MM.1S (cell line): ENCODE results near the gene C16orf89.

Source experiments
- EZH2 ChIP-seq: fragments of 300-600 bp; sonication (generic); optimal IDR thresholded peaks from 2 replicates; pipeline ENCODE3; 2017; ENCODE audit warnings: low read depth, mild to moderate bottlenecking, antibody characterized with exemption, low read length, mixed read lengths
- TF ChIP-seq, protein P1 (sequence below): fragments of 300-600 bp; sonication (generic); IDR thresholded peaks from 2 replicates; pipeline ENCODE4 v1.5.1; 2016; ENCODE audit warnings: antibody characterized with exemption, low read length, mixed read lengths

DNA sequence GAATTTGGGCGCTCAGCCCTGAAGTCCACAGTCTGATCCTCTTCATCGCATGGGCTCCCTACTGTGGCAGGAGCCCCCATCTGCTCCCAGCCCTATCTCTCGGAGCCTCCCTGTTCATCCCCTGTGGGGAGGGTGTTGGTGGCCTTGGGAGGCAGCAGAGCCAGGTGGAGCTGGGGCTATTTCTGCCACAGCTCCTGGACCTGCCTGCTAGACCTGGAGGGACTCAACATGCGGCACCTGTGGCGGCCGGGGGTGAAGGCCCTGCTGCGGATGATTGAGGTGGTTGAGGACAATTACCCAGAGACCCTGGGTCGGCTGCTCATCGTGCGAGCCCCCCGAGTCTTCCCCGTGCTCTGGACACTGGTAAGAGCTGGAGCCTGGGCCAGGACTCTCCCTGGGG is 62.5 kb downstream of the C16orf89 start:
- TF ChIP-seq, protein P1, sequence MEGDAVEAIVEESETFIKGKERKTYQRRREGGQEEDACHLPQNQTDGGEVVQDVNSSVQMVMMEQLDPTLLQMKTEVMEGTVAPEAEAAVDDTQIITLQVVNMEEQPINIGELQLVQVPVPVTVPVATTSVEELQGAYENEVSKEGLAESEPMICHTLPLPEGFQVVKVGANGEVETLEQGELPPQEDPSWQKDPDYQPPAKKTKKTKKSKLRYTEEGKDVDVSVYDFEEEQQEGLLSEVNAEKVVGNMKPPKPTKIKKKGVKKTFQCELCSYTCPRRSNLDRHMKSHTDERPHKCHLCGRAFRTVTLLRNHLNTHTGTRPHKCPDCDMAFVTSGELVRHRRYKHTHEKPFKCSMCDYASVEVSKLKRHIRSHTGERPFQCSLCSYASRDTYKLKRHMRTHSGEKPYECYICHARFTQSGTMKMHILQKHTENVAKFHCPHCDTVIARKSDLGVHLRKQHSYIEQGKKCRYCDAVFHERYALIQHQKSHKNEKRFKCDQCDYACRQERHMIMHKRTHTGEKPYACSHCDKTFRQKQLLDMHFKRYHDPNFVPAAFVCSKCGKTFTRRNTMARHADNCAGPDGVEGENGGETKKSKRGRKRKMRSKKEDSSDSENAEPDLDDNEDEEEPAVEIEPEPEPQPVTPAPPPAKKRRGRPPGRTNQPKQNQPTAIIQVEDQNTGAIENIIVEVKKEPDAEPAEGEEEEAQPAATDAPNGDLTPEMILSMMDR, result no peak
- TF ChIP-seq EZH2, result no peak
